Stimulated activated CD8-positive, alpha-beta memory T cell treated with anti-CD3 and anti-CD28 coated beads, Interleukin-4, amount 100 ng/mL, for 24 hours (primary cell): ENCODE measurements around the gene TBC1D9B.

ENCODE experiments used
- DNase-seq: peaks from one replicate; pipeline ENCODE4 v3.0.0-alpha.2; 2020; ENCODE audit warnings: low read depth

The TBC1D9B gene

DNA sequence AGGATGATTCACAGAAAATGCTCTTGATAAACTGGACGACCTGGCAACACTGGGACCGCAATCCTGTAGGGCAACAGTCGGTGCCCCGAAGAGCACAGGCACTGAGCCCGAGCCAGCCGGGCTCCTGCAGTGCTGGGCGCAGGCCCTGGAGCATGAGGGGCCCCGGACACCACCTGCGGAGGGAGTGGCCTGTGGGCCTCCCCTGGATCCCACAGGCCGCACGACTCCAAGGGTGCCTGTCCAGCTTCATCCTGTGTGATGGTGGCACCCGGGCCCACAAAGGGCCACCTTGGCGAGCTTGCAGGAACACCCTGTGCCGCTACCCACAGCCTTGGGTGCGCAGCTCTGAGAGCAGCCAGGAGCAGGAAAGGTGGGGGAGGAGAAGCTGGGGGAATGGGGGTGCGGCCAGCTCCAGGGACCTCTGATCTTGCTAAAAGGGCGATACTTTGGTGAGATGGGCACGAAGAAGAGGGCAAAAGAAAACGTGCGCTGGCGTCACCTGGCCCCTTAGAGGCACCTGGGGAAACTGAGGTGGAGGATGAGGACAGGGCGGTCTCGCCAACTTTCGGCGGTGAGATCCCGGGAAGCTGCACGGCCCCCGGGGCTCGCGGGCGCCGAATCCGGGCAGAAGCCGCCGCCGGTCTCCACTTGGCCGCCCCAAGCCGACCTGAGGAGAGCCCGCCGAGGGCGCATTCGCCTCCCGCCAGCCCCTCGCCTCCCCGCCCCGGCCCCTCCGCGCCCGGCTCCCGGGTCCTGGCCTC lies 722 bp downstream of the TBC1D9B start:
- no peak for DNase-seq

DNA sequence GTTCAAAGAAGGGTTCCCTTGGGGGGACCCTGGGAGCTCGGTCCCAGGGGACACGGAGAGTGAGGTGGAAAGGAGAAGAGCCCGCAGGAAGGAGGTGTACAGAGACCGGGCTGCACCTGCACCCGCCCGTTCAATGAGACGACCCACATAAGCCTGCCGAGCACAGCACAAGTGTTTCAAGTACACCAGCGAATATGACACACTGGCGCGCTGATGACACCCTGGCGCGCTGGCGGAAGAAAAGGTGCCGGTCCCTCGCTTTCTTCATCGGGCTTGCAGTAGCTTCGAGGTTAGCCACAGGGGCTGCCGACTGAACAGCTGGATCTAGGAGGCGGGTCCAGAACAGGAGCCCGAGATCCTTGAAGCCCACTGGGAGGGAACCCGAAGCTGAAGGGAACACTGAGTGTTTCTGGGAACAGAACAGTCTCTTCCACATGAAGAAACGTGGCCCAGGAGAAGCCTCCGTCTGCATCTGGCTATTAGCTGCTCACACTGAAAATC lies 1.4 kb downstream of the TBC1D9B start:
- DNase-seq = no peak

DNA sequence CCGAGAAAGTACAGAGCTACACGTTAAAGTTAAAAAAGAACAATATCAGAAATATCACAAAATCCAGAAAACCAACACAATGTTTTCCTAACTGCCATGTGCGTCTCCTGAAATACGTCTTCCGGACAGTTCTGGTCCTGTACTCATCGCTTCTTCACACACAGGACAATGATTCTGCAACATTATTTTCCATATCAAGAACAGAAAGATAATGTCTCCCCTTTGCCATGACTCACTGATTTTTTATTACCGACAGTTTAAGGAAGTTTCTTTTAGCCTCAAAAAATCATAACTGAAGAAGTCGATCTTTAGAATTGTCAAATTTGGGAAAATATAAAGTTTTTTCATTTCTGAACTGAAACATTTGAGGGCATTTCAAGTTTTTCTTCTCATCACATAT lies 2.5 kb downstream of the TBC1D9B start:
- no peak for DNase-seq

DNA sequence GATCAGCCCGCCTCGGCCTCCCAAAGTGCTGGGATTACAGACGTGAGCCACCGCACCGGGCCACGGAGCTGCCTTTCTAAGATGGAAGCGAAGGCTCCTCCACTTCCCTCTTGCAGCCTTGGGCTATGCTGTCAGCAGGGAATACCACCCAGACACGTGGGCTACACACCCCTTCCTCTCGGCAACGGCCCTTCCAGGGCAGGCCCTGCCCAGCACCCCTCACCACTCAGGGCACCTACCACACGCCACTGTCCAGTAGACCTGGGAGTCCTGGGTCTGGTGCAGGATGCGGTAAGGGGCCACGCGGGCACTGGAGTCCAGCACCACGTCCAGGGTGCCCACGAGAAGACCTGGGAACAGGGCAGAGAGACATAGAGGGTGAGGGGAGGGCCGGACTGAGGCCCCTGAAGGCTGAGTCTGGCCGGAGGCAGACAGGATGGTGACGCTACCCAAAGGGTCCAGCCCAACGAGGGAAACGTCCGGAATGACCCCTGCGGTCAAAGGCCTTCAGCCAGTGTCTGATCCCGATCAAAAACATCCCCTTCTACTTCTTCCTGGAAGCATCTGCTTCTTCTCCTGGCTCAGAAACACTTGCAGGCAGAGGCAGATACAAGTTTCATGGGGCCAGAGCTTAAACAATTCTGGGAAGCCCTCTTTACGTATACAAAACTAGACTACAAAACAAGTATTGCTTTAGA lies 3.1 kb downstream of the TBC1D9B start:
- no peak for DNase-seq

DNA sequence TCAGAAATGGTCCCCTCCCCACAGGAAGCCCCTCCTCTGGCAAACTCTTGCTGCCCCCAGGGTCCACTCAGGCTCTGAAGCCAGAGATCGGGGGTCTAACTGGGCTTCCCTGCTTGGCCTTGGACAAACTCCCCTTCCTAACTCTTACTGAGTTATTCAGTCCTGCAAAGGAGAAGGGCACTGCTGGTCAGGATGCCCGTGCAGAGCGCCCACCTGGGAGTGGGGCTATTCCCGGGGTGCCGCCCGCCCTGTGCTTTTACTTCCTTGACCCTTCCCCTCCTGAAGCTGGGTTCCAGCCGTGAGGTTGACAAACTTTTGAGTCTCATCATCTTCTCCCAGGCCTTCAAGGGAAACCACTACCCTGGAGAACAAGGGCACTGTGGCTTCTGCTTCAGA lies 4.9 kb downstream of the TBC1D9B start:
- DNase-seq = no peak

DNA sequence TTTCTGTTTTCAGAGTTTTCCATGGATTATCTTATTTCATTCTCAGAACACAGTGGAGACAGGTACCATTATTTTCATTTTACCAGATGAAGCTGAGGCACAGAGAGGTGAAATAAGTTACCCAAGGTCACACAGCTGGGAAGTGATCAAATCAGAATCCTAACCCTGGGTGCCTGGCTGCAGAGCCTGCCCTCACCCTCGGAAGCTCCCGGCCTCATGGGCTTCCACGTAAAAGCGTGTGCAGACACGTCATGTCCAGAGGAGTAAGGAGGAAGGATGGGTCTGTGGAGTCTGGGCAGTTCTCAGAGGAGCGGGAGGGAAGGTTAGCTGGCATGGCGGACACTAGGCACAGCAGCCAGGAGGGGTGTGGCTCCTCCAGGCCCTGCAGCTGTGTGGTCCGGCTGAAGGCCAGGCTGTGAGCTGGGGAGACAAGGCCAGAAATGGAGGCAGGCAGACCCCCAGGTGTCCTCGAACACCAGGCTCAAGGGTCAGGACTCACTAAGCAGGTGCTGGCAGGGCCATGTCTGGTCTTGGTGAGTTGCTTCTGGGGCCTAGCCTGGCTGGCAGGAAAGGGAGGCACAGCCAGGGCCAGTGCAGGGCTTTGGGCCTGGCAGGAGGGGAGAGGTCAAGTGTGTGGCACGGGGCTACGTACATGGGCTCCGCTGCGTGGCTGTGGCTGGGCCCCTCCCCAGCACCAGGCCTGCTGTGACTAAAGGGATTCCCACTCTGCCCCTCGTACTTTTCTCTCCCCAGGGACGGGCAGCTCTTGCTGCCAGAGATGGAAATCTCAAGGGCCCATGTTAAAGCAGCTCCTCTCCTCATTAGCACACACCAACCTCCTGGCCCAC lies 5.6 kb downstream of the TBC1D9B start:
- DNase-seq = no peak

DNA sequence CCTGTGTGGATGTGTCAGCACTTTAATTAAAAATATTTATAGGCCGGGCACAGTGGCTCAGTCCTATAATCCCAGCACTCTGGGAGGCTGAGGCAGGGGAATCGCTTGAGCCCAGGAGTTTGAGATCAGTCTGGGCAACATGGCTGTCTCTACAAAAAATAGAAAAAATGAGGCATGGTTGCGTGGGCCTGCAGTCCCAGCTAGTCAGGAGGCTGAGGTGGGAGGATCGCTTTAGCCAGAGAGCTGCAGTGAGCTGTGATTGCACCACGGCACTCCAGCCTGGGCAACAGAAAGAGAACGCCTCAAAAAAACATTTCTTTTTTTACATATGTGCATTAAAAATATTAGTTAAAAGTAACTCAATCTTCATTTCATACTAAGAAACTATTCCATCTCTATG lies 6.2 kb downstream of the TBC1D9B start:
- no peak for DNase-seq

DNA sequence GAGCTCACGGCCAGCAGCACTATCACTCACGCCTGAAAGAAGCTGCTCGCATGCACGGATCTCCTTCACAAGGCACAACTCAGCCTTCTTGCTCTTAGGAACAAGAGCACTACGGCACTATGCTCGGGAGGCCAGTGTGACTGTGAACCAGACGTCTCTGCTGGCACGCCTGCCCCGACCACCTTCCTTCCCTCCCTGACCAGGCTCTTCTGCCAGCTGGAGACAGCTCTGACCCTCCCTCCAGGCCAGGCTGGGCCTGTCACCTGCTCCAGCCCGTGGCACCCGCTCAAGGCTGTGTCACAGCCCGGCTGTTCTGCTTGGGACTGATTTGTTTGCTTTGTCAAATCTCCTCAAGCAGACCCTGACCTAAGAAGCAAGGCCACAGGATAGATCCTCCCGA lies 7.0 kb downstream of the TBC1D9B start:
- no peak for DNase-seq

DNA sequence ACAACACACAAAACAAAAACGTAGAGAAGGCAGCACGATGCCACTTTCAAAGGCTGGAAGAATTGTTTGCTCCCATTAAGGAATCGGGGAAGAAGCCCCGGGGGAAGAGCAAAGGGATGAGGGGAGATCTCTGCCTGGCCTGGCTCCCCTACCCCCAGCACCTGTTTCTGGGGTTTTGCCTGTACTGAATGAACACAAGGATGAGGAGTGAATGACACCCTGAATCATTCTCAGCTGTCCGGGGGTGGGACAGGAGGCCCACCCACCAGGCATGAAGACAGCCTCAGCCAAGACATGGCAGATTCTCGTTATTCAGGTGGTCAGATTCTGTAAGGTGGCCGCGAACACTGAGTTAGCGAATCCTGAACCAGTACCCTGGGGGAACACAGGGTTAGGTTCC lies 7.5 kb downstream of the TBC1D9B start:
- DNase-seq = no peak

DNA sequence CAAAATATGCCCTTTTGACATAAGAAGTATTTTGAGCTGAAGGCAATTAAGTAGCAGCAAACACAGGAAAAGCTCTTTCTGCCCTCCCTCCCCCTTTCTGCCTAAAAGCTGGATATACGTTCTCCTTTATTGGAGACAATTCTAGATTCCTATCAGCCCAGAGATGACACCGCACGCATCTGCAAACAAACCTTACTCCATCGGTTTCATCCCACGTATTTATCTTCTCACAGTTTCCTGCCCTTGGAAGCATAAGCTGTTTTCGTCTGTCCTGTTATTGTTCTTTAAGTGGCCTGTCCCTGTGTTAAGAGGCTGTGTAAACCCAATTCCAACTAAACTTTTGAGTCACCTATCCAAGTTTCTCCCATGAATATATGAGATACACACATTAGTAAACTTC lies 11.8 kb downstream of the TBC1D9B start:
- no peak for DNase-seq

DNA sequence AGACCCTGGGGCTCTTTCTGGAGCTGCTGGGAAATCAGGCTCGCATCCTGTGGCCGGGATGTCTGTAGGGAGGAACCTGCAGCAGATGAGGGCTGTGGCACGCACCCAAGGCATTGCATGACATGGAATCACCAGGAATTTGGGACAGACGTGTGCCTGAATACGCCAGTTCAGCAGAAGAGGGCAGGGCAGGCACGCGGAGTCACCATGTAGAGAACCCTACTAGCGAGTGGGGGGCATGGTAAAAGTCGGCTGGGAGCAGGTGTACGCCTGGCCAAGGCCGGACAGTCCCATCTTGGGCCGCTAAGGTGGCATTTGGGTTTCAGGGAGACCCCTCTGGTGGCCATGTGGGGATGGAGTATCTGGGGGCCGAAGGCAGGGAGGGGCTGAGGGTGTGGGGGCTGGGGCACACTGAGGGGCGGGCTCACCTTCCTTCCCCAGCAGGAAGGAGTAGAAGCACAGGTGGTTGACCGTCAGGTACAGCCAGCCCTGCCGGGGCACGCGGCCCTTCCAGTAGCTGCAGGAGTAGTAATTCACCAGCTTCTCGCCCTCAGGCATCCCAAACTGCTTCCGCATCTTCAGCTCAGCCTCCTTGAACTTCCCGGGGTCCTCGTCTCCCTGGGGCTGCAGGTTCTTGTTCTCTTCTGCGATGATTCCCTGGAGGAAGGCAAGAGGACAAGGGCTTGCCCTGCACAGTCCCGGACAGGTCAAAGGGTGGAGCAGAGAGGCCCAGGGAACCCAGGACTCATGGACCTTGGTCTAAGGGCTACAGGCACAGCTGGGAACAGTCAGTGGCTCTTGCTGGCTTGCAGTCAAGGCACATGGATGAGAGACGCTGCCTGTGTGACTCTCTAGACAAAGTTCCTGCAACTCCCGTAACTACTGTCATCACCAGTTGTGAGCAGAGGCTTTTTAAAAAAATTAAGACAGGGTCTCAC lies 13.5 kb downstream of the TBC1D9B start:
- DNase-seq = no peak

DNA sequence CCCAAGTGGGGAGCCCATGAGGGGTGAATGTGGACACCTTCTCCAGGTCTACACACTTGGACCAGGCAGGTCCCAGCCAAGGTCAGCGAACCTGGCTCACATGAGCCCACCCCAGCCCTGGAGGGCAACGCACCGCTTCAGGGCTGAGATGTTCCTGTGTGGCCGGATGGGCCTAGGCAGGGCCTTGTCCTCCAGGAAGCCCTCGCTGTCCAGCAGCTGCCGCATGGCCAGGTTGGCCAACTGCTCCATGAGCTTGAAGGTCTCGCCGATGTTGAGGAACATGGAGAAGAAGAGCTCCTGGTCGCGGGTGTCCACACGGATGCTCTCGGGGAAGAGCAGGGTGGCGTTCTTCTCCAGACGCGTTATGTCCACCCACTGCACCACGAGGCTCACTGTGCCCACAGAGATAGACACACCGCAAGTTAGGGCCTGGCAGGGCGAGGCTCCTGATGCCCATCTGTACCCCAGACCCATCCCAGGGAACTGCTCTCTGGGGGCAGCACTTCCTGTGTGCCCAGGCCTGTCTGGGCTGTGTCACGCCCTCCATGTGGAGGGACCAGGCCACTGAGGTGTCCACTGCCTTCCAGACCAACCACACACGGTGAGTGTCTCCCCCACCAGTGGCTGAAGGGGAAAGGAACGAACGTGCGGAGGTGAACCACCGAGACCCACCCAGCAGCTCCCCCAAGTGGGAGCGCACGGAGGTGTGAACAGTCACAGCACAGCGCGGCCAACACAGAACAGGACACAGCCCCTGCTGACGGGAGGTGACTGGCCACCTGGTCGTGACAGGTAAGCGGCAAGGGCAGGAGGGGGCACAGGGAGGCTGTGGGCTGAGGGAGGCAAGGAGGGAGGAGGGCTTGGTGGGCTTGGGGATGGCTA lies 14.4 kb downstream of the TBC1D9B start:
- no peak for DNase-seq

DNA sequence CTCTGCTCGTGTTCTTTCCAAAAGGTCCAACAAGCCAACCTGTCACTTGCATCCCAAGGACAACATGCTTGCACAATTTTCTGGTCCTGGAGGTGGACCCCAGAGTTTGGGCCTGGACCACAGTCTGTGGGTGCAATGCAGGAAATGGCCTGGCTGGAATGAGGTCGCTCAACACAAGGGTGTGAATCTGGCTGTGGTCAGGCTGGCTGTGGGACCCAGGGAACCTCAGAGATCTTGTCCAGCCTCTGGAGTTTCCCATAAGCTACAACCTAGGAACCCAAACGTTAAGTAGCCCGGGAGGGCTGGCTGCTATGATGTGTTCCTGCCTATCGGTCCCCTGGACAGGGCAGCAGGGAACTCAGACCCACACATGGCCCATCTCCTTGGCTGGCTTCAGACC lies 15.4 kb downstream of the TBC1D9B start:
- no peak for DNase-seq

DNA sequence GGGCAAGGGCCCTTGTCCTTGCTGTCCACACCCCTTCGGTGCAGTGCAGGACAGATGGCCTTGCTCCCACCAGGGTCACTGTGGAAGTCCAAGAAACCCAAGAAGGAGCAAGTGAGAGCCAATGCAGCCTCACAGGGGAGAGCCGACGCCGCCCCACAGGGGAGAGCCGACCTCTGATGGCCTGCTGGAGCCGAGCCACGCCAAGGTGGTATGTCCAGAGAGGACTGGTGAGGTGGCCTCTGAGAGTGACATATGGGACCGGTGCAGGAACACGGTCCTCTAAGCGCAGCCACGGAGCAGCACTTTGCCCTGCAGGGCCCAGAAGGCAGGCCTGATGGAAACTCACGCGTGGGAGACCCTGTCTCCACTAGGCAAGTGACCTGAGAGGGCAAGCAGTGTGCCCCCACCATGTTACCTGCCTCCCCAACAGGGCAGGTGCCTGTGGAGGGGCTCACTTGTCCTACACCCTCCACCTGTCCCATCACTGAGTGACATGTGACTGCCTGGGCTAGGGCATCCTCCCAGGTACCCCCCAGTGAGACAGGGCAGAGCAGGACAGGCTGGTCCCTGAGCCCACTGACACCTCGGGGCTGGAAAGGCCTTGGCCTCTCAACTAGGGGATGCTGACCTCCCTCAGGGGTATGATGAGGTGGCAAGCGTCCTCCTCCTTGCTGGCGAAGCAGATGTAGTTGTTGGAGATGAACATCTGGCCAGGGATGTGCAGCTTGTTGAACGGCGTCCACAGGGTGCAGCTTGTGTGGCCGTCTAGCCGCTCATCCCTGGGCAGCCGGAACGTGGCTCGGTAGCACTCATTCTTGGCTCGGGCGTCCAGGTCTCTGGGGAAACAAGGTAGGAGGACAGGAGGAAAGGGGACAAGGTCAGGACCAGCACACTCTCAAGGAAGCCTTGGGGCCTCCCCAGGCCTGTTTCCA lies 16.7 kb downstream of the TBC1D9B start:
- no peak for DNase-seq

DNA sequence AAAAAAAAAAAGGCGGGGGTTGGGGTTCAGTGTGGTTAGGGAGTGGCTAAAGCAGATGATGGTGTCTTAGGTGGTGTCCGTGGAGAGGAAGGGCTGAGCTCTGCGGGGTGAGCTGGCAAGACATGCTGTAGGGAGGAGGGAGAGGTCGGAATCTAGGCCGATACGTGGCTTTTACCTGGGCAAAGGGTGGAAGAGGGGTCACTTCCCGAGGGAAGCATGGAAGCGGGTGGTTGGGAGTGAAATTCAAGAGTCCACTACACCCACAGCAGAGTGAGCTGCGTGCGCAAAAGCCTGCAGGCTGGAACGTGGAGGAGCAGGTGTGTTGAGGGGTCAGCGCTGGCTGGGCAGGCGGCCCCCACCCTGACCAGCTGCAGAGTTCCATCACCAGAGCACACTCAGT lies 17.8 kb downstream of the TBC1D9B start:
- no peak for DNase-seq

DNA sequence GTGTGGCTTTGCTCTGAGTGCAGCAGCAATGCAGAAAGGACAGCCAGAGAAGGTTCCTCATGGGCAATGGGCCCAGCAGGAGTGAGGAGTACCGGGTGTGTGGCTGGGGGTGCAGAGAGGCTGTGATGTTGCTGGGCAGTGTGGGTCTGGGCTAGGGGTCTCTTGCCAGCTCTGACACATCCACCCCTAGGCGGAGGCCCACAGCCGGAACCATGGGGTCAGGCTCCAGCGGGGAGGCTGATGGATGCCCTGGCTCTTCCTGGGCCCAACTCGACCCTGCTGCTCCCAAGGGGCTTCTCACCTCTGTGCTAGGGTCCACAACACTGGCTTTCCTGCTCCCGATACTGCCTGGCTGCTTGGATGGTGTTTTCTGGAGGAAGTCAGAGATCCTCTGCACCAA lies 19.9 kb downstream of the TBC1D9B start:
- DNase-seq = no peak

DNA sequence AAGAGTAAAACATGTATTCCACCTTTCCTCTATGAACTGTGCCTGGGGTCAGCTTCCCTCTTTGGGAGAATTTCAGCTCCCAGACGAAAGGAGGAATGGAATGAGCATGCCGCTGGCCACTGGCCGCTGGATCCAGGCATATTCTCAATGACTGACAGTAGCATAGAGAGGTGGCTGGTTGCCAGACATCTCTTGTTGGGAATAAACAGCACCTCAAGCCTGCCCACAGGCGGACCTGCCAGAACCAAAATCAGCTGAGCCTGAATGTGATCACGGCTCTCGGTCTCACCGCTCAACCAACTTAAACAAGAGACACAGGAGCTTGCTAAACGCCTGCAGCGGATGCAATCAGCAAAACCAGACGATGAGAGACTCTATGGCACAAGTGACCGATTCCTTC lies 20.6 kb downstream of the TBC1D9B start:
- no peak for DNase-seq

DNA sequence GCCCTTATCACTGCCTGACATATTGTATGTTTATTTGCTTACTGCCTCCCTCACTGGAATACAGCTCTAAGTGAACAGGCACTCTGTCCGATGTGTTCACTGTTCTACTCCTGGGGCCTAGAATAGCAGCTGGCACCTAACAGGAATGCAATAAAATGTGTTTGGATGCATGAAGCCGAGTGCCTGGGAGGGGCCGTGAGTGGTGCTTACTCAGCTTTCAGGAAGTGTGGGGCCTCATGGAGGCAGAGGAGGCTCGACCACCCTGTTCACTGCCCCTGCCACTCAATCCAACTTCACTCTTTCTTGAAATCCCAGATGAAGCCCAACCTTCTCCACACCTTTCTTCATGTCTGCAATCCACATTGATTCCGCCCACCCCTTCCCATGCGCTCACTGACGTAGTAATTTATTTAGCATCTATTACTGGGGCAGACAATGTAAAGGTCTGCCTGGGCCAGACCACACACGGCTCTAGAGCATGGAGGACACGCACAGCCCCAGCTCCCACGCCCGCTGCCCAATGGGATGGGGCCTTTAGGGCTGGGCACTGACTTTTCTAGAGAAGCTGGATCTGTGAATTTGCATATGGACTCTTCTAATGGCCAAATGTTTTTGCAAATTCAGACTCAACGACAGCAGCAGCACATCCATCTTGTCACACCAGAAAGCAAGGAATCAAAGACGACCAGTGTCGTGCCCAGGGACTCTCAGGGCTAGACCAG lies 21.3 kb downstream of the TBC1D9B start:
- no peak for DNase-seq
